ENCODE results near the gene RSPH6A.
A peak's percentile ranks its signal among the peaks of the same experiment; 100 is the strongest.
"Not testable (repeated sequence)": the region's sequence is repeated elsewhere in the genome, so short reads cannot be mapped to it uniquely, and the experiment has no call there.

Gene RSPH6A

GRCh38 chr19:45801603-45802175 is 13.4 kb downstream of the RSPH6A start:
- DNase-seq (ENCODE audit: low spot score) = no peak

DNA sequence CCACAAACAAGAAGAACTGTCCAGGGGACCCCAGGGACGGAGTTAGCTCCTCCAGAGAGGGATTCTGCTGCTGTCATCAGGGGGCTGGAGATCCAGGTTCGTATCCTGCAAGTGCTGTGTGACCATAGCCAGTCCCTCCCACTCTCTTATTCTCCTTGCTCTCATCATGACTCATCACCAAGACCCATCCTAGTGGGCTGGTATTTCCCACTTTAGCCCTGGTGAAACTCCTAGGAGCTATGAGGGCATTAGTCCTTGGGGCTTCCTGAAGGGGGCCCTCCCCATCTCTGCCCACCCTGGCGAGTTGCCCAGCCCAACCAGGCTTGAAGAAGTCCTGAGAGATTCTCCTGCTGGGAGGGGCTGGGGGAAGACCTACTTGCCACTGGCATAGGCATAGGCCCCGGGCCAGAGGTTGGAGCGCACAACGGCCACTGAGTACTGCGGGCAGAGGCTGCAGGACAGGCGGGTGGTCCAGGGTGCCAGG is 15.0 kb downstream of the RSPH6A start:
- no peak for DNase-seq (ENCODE audit: low spot score)

DNA sequence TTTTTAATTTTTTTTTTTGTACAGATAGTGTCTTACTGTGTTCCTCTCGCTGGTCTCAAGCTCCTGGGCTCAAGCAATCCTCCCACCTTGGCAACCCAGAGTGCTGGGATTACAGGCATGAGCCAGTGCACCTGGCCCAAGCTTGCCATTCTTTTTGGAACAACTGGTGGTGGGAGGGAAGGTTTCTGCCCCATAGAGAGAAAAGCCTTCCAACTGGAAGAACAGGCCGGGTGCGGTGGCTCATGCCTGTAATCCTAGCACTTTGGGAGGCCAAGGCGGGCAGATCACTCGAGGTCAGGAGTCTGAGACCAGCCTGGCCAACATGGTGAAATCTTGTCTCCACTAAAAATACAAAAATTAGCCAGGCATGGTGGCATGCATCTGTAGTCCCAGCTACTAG is 15.6 kb downstream of the RSPH6A start:
- DNase-seq (ENCODE audit: low spot score) = not testable (repeated sequence)

DNA sequence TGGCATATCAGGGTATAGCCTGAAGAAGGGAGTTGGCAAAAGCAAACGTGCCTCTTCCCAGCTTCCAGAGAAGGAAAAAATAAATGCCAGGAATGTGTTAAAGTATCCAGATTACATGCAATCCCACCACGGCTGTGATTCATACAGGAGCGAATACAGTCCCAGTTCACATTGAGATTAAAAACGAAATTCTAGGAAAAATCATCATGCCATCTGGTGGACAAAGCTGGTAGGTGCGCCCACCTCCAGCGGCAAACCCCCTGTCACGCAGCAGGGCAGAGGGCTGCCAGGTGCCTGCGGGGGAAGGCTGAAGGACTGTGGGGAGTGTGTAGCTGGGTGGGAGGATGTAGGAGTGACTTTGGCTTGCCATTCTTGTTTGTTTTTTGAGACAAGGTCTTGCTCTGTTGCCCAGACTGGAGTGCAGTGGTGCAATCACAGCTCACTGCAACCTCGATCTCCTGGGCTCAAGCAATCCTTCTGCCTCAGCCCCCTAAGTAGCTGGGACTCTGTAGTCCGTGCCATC is 16.1 kb downstream of the RSPH6A start:
- no peak for DNase-seq (ENCODE audit: low spot score)

DNA sequence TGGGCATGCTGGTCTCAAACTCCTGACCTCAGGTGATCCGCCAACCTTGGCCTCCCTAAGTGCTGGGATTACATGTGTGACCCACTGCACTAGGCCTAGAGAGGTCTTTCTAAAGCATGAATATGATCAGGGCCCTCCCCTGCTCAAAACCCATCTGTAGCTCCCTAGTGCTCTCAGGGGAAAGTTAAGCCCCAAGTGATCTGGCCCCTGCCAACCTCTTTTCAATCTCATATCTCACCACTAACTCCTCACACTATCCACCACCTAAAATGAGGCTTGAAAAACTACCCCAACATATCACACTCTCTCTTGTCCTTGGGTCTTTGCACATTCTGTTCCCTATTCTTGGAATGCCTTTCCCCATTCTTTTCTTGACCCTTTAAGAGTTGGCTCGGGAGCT is 20.5 kb downstream of the RSPH6A start:
- no peak for DNase-seq (ENCODE audit: low spot score)

GRCh38 chr19:45793876-45794275 is 21.2 kb downstream of the RSPH6A start:
- DNase-seq (ENCODE audit: low spot score) = no peak

- no peak for DNase-seq (ENCODE audit: low spot score)
These were observed 21.9 kb downstream of the RSPH6A start for GRCh38 chr19:45793178-45793564.

GRCh38 chr19:45792470-45793177 is 22.5 kb downstream of the RSPH6A start, which contains the start of gene DMWD:
Gene DMWD (minus strand): TSS chr19:45792845. CDS start chr19:45792756, 89 bp downstream.
- peak; percentile 98 for DNase-seq (ENCODE audit: low spot score)

GRCh38 chr19:45791744-45792469 is 23.2 kb downstream of the RSPH6A start:
- DNase-seq (ENCODE audit: low spot score) = no peak

DNA sequence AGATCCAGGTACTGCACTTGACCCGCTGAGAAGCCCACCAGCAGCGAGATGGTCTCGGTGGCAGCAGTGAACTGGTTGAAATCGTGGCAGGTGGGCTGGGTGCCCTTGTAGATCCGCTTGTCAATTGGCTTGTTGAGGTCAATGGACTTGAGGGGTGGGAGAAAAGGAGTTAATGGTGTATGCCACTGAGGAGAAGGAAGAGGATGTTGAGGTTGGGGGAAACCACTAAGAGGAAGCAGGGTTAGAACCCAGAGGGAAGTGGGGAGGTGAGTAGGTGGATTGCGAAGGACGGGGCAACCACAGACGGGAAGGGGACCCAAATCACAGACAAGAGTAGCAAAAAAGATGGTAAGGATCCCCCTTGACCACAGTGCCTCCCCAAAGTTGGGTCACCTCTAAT is 24.2 kb downstream of the RSPH6A start:
- DNase-seq (ENCODE audit: low spot score) = no peak

- no peak for DNase-seq (ENCODE audit: low spot score)
These were observed 25.9 kb downstream of the RSPH6A start for GRCh38 chr19:45789035-45789786.

- no peak for DNase-seq (ENCODE audit: low spot score)
These were observed 28.6 kb downstream of the RSPH6A start for GRCh38 chr19:45786533-45786894.

- no peak for DNase-seq (ENCODE audit: low spot score)
These were observed 29.2 kb downstream of the RSPH6A start for GRCh38 chr19:45785781-45786532.

DNA sequence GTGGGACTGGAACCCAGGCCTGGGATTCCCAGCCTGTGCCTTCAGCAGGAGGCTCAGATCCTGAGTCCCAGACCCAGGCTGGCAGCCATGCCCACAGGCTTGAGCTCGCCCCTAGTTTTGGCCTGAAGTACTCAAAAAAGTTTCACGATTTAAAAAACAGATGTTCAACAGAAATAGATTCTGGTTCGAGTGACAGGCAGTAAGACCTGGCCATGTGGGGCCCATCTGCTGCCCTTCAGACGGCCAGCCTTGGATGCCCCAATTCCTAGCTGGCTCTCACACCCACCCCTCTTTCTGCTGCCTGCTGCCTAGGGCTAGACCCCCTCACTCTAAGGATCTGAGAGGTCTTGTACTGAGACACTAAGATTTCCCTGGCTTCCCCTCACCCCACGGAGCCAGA is 30.0 kb downstream of the RSPH6A start:
- no peak for DNase-seq (ENCODE audit: low spot score)

DNA sequence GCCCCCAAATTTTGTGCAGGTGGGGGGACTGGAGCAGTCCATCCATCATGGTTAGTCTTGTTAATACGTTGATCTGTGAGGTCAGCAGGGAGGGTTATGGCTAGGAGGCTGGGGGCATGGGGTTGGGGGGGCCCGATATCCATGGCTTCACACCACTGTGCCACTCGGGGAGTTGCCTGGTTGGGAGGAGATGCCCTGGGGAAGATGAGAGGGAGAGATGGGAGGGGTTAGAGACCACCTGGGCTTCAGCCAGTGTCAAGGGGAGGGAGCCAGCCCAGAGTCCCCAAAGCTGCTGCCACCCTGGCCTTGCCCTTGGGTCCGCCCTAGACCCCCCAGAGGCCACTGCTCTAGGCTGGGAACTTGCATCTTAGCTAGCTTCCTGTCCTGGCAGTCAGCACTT is 31.0 kb downstream of the RSPH6A start:
- DNase-seq (ENCODE audit: low spot score) = no peak

GRCh38 chr19:45782820-45783785 is 32.0 kb downstream of the RSPH6A start:
- no peak for DNase-seq (ENCODE audit: low spot score)

DNA sequence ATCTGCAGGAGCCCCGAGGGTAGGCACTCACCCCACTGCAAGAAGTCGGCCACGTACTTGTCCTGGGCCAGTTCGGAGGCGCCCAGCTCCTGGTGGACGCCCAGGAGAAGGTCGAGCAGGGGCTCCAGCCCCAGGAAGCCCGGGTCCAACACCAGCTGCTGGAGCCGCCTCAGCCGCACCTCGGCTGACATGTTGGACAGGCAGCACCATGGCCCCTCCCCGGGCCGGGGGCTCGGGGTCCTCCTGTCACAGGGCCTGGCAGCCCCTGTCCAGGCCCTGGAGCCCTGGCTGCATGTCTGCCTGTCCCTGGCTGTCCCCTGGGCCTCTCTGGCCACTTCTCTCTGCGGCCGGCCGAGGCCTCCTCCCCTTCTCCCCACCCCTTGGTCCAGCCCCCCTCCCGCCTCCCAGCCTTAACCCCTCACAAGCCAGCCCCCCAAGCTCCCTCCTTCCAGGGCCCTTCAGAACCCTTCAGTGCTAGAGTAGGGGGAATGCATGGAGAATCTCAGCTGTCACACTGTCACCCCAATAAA is 32.9 kb downstream of the RSPH6A start, which contains the start of gene DMPK:
Gene DMPK, minus strand, starts transcription at position 329 of the 530 bp plus-strand sequence. Its CDS starts 138 bp downstream, at position 191.
- DNase-seq (ENCODE audit: low spot score) = no peak

GRCh38 chr19:45781214-45782161 is 33.6 kb downstream of the RSPH6A start:
- DNase-seq (ENCODE audit: low spot score) = no peak

Data from putamen (tissue), 1 donor.